UCSD-AML1 (cell line): ENCODE results near the gene TLE2.
"Not testable (repeated sequence)": the region's sequence is repeated elsewhere in the genome, so short reads cannot be mapped to it uniquely, and the experiment has no call there.

Source experiments
- DNase-seq: peaks from one replicate; lab custom pipeline; 2025; ENCODE audit not compliant: unreplicated experiment; lab: John Stamatoyannopoulos, UW

The TLE2 gene

GRCh38 chr19:3056417-3057088, 27.5 kb upstream of the TLE2 start:
- DNase-seq = no peak

- no peak for DNase-seq
These were observed 26.8 kb upstream of the TLE2 start for GRCh38 chr19:3055741-3056416.

GRCh38 chr19:3054972-3055740, 26.1 kb upstream of the TLE2 start:
- no peak for DNase-seq

- no peak for DNase-seq
These were observed 25.3 kb upstream of the TLE2 start for GRCh38 chr19:3054265-3054971.

GRCh38 chr19:3053780-3054179, 24.7 kb upstream of the TLE2 start:
- no peak for DNase-seq

GRCh38 chr19:3053218-3053621, 24.1 kb upstream of the TLE2 start:
- DNase-seq = no peak

- not testable (repeated sequence) for DNase-seq
These were observed 20.9 kb upstream of the TLE2 start for GRCh38 chr19:3050016-3050415.

- DNase-seq = no peak
These were observed 20.0 kb upstream of the TLE2 start for GRCh38 chr19:3049089-3049488.

- no peak for DNase-seq
These were observed 19.1 kb upstream of the TLE2 start for GRCh38 chr19:3048190-3048533.

- peak; percentile 39 for DNase-seq
These were observed 18.6 kb upstream of the TLE2 start for GRCh38 chr19:3047496-3048189.

GRCh38 chr19:3046698-3047495, 17.8 kb upstream of the TLE2 start:
- DNase-seq = no peak

GRCh38 chr19:3045885-3046697, 17.0 kb upstream of the TLE2 start:
- DNase-seq = no peak

GRCh38 chr19:3045191-3045590, 16.1 kb upstream of the TLE2 start:
- DNase-seq = no peak

GRCh38 chr19:3042621-3043267, 13.7 kb upstream of the TLE2 start:
- no peak for DNase-seq

- DNase-seq = no peak
These were observed 12.9 kb upstream of the TLE2 start for GRCh38 chr19:3041761-3042620.

GRCh38 chr19:3041327-3041726, 12.2 kb upstream of the TLE2 start:
- no peak for DNase-seq

- DNase-seq = no peak
These were observed 10.6 kb upstream of the TLE2 start for GRCh38 chr19:3039641-3040077.

- no peak for DNase-seq
These were observed 10.0 kb upstream of the TLE2 start for GRCh38 chr19:3039125-3039524.
